Epithelial cell of proximal tubule (primary cell): ENCODE data around the gene RGS3. TPM values are rescaled to one million over a fixed set of nuclear protein-coding genes. Genes with fewer than 3 reads are reported as not detected.

ENCODE experiments used
- DNase-seq: peaks from one replicate; pipeline ENCODE4 v3.0.0-alpha.2; 2011; ENCODE audit warnings: low read depth
- H3K4me3 ChIP-seq: 2 replicates; pipeline ENCODE4 v1.5.1; 2011; ENCODE audit warnings: low read depth, mild to moderate bottlenecking, low read length
- total RNA-seq: library from RNA; depleted of rRNA; stranded (reverse); fragments of >200 nt; gene quantifications from 2 replicates; pipeline ENCODE4 v1.2.3, GENCODE V29; 2015
- TF ChIP-seq, protein P1 (sequence below): conservative IDR thresholded peaks from 2 replicates; pipeline ENCODE4 v1.5.1; 2012; ENCODE audit warnings: low read depth, mild to moderate bottlenecking, low read length

Gene RGS3
- total RNA-seq, 1 donor from 2014 or later = 79.2 TPM

DNA sequence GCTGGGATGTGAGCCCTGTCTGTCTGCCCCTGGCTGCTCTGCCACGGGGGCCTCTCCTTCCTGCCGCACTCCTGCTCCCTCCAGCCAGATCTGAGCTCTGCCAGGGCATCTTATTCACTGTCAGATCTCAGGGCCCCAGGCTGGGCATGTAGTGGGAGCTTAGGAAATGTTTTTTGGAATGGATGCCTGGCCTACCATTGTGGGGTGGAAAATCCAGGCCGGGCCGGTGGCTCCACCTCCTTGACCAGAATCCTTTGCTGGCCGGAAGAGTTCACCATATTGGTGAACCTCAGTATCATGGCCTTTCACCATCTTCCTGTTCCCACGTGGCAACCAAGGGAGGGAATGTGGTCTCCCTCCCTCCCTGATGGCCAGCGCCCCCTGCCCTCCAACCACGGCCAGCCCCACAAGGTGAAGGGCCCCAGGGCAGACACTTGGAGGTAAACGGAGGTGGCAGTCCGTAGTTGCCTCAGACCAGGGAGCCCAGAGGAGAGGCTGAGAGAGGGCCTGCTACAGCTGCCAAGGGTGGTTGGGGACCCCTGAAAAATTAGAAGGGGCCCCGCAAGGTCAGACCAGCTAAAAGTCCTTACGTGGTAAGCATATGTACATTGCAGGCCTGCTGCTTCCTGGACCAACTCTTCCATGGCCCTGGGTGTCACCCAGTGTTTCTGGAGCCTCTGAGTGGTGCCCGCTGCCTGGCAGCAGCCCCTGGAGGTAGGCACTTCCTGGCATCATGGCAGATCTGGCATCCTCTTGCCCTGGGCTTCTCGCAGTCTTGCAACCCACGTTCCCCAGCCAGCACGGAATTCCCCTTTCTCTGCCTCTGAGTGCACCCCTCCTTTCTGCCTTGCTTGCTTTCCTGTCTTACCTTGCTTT is 153.3 kb downstream of the RGS3 start:
- TF ChIP-seq, protein P1, sequence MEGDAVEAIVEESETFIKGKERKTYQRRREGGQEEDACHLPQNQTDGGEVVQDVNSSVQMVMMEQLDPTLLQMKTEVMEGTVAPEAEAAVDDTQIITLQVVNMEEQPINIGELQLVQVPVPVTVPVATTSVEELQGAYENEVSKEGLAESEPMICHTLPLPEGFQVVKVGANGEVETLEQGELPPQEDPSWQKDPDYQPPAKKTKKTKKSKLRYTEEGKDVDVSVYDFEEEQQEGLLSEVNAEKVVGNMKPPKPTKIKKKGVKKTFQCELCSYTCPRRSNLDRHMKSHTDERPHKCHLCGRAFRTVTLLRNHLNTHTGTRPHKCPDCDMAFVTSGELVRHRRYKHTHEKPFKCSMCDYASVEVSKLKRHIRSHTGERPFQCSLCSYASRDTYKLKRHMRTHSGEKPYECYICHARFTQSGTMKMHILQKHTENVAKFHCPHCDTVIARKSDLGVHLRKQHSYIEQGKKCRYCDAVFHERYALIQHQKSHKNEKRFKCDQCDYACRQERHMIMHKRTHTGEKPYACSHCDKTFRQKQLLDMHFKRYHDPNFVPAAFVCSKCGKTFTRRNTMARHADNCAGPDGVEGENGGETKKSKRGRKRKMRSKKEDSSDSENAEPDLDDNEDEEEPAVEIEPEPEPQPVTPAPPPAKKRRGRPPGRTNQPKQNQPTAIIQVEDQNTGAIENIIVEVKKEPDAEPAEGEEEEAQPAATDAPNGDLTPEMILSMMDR = no peak
- no peak for DNase-seq
- H3K4me3 ChIP-seq = no peak overlapping the region

- H3K4me3 ChIP-seq = no peak overlapping the region
- no peak for DNase-seq
- TF ChIP-seq, protein P1 = no peak
These were observed 154.0 kb downstream of the RGS3 start for GRCh38 chr9:113617550-113617949.

- no peak overlapping the region for H3K4me3 ChIP-seq
- TF ChIP-seq, protein P1 = no peak
- DNase-seq = no peak
These were observed 155.4 kb downstream of the RGS3 start for GRCh38 chr9:113618836-113619490.

DNA sequence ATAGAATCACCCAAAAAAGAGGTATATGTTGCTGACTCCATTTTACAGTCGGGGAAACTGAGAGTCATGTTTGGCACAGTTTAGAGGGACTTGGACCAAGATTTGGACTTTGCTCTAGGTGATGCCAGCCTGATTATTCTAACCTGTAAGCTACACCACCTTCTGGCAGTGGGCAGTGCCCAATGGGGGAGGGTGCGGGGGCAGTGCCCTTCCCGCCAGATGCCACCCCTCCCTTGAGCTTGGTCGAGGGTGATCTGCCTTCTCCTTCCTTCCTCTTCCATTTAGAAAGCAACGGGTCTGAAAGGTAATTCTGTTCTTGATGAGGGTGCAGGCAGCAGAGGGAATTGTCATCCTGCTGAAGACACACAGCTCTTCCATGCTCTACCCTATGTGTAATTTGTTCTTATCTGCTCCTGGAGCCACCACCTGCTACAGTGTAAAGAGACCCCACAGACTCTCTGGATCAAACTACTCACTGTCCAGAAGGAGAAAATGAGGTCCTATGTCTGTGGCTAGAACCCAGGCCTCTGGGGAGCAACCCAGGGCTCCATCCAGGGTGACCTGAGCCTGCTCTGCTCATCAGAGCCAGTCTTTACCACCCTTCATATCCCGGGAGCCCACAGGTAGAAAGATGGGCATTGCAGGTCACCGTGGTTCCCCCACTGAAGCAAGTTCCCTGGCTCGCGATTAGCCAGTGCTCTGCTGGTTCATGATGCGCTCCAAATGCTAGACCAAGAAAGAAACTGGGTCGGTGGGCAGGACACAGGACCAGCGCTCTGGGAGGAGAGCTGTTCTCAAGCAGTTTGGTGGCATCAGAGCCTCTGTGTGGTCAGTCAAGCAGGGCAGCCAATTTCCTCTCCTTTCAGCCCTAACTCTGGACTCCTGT is 156.2 kb downstream of the RGS3 start:
- peak overlapping the region; percentile 45 for H3K4me3 ChIP-seq
- no peak for DNase-seq

DNA sequence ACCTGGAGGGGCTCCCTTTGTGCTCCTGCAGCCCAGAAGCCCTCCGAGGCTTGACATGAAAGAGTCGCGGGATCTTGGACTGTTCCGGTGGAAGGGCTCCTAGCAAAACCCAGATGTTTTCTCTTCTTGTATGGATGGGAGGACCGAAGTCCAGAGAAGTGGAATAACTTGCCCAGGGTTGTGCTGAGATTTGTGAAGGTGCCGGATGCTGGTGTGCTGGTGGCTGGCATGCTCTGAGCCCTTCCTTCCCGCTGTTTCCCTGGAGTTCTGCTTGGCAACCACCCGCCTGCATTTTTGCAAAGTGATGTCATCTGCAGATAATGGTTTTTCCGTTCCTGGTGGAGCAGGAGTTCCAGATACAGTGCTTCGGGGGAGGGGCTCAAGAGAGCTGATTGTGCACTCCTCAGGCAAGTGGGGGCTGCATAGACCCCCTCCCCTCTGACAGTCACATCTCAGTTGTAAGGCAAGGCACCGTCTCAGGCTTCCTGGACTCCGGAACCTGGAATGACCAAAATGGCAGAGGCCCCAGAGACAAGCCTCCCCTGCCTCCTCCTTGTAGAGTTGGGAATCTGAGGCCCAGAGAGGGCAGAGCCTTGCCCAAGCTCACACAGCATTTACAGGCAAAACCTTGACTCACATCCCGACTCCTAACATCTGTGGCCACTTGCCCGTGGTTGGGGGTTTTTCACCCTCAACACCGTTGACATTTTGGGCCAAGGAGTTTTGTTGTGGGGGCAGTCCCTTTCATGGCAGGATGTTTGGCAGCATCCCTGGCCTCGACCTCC is 157.0 kb downstream of the RGS3 start:
- peak; percentile 78 for DNase-seq
- TF ChIP-seq, protein P1 = no peak
- peak overlapping the region; percentile 45 for H3K4me3 ChIP-seq

More for the DNA sequence above, 156.2 kb downstream of the RGS3 start:
- TF ChIP-seq, protein P1 = no peak

DNA sequence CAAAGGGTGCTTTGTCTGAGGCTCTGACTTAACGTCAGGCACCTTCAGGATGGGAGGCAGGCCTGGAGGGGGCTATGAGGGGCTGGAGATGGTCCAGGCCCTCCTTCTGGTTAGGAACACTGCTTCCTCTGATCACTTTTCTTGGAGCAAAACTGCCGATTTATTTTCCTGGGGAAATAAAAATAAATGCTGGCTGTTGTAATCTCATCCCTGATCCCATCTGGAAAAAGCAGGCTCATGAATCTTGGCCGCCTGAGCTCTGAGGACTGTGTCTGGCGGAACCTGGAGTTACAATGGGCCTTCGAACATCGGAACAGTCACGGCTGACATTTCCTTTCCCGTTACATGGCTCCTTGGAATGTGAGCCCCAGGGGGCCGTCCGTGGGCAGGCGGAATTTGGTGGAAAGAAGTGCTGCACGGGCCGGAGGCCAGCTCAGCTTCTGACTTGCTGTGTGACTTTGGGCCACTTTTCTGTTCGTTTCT is 157.8 kb downstream of the RGS3 start:
- peak; percentile 83 for DNase-seq
- H3K4me3 ChIP-seq = no peak overlapping the region
- TF ChIP-seq, protein P1 = no peak
